ENCODE results near the gene NPPC.

DNA sequence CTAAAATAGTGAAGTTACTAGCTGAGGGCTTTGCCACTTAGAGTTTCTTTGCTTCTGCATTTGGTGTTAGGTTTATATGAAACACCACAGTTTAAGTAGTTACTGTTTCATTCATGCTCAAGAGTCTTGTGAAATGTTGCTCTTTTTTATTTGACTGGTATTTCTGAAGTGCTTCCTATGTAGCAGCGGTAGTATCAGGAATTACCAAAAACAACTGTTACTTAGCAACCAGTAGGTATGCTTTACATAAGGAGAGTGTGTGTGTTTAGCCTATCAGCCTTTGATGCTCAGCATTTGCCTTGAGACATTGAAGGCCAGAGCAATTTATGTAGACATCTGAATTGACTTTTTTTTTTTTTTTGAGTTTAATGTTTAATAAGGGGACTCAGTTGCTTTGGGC, 38.9 kb upstream of the NPPC start:
- TF ChIP-seq POLR2A (IDR thresholded peaks at IDR 0.05; ENCODE audit: low read length) (no peak), GATA1 (IDR thresholded peaks at IDR 0.05; ENCODE audit: low read depth, low read length) (no peak)

Data from erythroblast (primary cell).